NCI-H82 treated with DMSO at 0.1 percent for 48 hours (cell line): ENCODE measurements around the gene CLDN4.

Source experiments
- DNase-seq: peaks from one replicate; lab custom pipeline; 2025; ENCODE audit not compliant: unreplicated experiment; lab: John Stamatoyannopoulos, UW

Gene CLDN4

DNA sequence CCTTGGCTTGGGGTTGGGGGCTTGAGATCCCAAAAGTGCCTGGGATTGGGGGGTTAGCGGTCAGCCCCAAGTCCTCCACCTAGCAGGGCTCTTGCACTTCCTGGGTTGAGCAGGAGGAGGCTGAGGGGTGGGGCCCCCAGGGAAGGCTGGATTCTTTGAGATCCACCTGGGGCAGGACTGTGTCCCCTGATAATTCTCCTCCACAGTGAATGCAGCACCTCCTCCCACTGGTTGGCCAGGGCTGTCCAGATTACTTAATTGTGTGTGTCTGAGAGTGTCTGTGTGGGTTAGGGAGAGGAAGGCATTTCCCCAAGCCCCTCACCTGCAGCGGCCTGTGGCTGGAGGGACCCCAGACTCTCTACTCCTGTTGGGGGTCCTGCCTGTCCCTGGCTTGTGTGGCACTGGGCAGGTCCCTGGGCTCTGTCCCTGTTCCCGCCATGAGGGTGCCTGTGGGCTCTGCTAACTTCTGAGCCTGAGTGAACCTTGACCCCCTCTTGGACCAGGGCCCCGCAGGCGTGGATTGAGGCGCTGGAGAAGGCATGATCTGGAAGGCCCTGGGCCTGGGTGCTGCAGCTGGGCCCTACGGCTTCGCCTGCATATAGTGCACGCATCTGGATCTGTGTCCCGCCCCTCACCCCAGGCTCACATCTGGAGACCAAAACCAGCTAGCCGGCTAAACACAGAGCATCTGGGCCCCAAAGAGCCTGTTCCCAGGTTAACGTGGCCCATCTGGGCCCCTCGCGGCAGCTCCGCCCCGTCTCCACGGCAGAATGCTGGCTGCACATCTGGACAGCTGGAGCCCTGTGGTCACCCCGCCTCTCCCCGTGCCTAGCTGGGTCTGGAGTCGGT is 40.6 kb downstream of the CLDN4 start:
- DNase-seq: no peak

DNA sequence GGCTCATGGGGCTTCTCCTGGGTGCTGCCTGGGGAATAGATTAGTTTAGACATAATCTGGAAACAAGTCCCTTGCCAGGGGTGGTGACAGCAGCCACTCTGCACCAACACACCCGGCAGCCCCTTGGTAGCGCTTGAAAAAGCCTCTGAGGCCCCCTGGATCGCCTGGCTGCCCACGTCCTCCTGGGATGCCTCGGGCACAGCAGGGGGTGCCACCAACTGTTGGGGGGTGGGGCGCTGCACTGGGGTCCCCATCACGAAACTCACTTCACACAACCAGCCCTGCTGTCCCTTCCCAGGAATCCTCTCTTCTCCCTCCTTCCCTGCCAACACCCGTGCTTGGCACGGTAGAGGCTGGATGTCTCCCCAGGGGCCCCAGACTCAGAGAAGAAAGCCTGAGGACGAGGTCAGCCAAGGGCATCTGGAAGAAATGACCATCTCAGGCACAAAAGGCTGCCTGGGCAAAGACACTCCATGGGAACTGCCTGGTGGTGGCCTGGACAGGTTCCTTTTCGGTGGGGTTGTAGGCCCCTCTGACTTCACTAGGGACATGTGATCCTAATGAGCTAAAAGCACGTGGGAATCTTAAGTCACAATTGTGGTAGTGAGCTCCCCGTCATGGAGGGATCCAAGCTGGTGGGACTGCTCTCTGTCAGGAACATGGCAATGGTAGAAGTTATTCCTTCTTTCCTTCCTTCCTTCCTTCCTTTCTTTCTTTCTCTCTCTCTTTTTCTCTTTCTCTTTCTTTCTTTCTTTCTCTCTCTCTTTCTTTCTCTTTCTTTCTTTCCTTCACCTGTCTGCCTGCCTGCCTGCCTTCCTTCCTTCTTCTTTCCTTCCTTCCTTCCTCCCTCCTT is 41.5 kb downstream of the CLDN4 start:
- DNase-seq: no peak

DNA sequence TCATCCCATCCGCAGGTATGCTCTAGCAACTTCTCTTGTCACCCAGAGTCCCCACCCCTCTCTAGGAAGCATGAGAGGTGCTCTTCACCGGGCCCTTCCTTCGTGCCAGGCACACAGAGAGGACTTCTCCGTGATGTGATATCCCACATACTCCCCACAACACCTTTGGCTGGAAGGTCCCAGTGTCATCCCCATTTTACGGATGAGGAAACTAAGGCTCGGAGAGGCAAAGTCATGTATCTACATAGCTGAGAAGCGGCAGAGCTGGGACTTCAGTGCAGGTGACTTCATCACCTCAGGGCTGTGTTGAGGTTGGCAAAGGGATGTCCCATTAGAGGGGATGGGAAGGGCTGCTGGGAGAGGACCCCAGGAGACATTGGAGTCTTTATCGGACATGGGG is 45.6 kb downstream of the CLDN4 start:
- no peak for DNase-seq

DNA sequence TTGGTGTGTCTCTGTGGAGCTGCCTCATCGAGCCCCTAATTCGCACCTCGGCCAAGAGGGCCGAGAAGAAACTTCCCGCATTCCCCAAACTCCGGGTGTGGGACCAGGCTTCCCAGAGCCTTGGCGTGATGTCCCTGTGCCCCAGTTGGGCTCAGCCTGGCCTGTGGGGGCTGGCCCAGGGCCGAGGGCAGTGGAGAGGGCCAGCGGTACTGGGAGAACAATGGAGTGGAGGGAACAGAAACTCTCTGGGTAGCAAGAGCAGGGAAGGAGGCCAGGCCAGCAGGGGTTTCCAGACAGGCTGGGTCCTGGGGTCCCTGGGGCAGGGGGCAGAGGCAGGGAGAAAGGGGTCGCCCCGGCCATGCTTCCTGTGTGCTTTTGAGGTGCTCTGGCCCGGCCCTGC is 46.2 kb downstream of the CLDN4 start:
- DNase-seq: no peak

DNA sequence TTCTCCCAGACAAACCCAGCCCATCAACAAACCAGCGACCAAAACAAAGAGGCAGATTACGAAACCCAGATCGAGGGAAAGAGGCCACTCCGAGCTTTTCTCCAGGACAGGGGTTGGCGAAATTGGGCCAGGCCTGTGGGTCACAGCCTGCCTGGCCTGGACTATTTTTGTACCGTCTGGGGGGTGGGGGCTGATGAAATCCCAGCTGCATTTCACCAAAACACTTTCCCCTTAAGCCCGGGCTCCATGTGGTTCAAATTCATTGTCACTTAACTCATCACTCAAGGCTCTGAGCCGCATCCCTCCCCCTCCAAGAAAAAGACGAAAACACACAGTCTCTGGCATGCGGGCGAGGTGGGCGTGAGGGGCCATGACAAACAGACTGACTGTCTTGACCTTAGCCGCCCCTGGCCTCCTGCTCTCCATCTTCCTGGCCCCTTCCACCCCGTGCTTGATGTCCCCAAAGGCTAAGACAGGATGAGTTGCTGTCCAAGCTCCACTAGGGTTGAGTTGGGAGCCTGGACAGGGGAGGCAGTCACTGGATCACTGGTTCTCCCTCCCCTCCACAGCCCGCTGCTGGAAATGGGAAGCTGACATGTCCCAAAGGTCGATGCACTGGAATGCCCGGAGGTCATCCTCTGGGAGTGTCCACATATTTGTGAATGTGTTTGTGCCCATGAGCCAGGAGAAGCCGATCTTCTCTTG is 49.3 kb downstream of the CLDN4 start:
- no peak for DNase-seq

DNA sequence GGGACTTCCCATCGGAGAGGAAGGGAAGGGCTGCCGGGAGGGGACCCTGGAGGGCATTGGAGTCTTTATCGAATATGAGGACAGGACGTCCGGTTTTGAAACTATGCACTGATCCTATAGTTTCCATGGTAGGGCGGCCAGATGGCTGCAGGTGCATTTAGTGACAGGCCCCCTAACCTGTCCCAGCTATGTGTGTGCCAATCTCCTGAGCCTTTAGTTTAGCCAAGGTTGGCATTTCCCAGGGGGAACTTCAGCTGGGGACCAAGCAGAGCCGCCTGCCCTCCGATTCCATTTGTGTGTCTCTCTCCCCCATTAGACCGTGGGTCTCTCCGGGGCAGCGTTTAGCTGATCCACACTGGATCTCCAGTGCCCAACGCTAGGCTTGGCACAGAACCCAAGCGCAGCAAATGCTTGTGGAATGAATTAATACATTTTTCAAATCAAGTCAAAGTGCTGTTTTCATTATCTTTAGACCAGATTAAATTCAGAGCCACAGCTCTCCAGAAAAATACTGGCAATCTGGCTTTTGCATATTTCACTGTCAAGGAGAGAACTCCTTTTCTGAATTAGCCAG is 50.0 kb downstream of the CLDN4 start:
- DNase-seq: no peak

DNA sequence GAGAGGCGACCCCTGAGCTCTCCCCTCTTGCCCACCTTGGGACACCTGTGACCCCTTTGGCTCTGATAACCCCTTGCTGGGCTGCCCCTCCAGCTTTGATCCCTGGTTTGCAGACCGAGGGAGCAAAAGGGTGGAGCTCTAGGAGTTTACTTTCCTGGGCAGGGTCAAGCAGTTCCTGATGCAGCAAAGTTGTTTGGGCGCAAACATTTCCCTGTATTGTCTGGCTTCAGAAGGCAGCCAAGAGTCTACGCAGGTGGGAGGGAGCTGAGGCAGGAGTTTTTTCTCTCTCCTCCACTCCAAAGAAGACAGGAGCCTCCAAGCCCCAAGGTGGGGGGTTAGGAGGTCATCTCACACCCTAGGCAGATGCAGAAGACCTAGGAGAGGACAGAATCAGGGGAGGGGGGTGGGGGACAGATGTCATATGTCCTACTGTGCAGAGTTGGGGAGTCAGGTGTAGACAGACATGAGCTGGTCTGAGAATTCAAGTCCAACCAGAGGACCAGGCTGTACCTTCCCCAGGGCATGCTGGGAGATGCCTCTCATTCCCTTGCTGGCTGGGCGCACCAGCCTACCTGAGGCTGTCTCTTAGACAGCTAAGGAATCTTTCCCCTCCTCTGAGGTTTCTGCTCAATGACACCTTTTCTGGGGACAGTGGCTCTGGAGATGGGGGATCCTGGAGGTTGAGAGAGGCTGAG is 50.7 kb downstream of the CLDN4 start:
- DNase-seq: no peak

DNA sequence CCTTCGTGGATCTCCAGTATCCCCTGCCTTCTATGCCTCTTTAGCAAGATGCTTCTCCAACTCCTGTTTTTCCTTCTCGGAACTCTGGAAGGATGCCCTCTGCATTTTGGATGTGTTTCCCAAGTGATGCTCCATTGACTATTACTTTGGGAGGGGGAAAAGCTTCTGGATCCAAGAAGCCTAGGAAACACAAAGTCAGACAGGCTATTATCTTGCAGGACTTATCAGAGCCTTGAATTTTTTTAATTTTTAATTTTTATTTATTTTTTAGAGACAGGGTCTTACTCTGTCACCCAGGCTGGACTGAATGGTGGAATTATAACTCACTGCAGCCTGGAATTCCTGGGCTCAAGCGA is 51.2 kb downstream of the CLDN4 start:
- DNase-seq: no peak
